ENCODE data around the gene DNAJC13.

The DNAJC13 gene

DNA sequence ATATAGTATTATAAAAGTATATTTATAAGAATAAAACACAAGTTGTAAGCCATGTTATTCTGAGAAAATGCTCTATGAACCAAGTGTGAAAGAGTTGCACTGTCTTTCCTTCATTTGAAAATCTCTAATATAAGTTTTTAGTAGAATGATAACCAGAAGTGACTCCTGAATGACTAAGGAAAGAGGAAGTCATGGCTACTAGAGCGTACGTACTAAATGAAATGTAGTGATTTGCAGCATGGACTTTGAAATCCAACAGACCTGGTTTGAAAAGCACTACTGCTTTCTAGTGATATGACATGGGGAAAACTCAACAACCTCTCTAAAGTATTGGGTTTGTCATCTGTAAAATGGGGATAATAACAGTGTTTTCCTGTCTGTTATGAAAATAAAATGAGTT is 10.3 kb upstream of the DNAJC13 start:
- no peak for DNase-seq

DNA sequence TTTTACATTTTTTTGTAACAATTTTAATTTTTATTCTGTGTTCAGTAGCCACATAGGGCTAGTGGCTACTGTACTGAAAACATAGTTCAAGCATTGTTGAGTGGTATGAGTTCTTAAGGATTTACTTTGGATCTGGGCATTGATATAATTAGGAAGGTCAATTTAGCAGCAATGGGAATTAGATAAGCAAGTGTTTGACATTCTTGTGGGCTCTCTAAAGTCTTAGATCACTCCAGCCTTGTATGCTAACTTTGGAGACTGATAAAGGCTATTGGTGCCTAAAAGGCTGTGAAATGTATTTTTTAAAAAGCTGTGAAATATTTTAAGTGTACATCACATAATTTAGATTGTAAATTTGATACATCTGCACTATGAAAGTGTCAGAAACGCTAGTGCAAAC is 2.5 kb upstream of the DNAJC13 start:
- DNase-seq, result no peak

GRCh38 chr3:132416161-132416560 is 1.1 kb upstream of the DNAJC13 start:
- no peak for DNase-seq

GRCh38 chr3:132417695-132418411 is 551 bp downstream of the DNAJC13 start:
- peak; percentile 22 for DNase-seq

- DNase-seq, result no peak
Measured at GRCh38 chr3:132418916-132419315, 1.6 kb downstream of the DNAJC13 start.

- DNase-seq, result no peak
Measured at GRCh38 chr3:132421832-132422231, 4.5 kb downstream of the DNAJC13 start.

GRCh38 chr3:132422531-132422930 is 5.2 kb downstream of the DNAJC13 start:
- no peak for DNase-seq

- no peak for DNase-seq
Measured at GRCh38 chr3:132432639-132433038, 15.3 kb downstream of the DNAJC13 start.

- no peak for DNase-seq
Measured at GRCh38 chr3:132433121-132433520, 15.8 kb downstream of the DNAJC13 start.

DNA sequence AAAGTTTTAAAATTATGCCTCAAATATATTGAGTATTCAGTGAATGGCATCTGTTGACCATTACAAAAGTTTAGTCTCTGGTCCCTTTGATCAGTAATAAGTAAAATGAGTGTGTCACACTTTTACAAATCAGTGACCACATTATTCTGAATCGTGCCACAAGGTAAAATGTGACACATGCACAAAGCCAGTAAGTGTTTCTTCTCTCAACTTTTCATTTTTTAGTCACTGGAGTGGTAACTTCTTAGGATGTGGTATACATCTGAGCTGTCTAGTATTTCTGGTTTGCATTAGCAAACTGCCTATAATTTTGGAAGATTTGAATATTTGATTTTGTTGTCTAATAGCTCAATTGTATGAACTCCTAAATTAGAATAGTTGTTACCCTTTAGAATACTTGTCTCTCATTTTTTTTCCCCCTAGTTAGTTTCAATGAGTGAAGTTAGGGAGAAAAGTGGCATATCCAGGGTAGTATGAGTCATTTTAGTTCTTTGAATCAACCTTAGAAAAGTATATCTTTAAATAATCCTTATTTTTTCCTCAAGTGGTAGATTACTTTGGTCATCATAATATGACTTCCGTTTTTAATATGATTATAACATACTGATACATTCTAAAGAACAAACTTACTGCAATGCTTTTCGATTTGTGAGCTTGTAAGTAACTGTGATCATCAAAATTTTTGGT is 18.1 kb downstream of the DNAJC13 start:
- no peak for DNase-seq

DNA sequence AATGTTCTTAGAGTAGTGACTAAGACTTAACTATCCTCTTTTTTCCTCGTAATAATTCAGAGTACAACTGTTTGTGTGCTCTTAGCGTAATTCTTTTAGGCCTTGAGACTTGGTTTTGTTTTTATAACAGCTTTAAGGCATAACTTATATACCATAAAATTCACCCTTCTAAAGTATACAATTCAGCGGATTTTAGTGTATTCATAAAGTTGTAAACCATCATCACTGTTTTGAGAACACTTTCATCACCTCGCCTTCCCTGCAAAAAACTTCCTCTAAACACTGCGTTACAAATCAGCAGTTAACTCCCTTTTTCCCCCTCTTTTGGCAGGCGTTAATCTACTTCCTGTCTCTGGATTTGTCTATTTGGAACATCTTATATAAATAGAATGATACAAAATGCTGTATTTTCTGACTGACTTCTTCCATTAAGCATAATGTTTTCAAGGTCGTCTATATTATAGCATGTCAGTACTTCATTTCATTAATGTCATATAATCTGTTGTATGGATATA is 18.7 kb downstream of the DNAJC13 start:
- DNase-seq, result no peak

GRCh38 chr3:132443421-132443820 is 26.1 kb downstream of the DNAJC13 start:
- DNase-seq, result no peak

DNA sequence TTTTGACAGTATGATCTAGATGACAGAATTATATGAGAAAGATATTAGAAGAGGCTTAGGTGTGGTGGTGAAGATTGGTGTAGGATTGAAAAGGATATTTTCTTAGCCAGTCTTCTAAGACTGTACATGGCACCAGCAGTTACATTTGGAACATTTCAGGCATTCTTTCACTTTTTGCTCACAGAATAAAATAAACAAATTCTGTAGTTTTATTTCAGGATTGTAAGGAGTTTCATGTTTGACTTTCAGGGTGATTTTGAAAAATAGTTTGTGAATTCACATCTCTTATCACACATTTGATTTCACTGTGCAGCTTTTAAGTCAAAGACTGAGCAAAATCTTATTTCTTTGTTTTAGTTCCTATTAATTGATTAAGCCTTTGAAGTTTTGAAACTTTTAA is 27.1 kb downstream of the DNAJC13 start:
- no peak for DNase-seq

- no peak for DNase-seq
Measured at GRCh38 chr3:132445817-132446216, 28.5 kb downstream of the DNAJC13 start.

DNA sequence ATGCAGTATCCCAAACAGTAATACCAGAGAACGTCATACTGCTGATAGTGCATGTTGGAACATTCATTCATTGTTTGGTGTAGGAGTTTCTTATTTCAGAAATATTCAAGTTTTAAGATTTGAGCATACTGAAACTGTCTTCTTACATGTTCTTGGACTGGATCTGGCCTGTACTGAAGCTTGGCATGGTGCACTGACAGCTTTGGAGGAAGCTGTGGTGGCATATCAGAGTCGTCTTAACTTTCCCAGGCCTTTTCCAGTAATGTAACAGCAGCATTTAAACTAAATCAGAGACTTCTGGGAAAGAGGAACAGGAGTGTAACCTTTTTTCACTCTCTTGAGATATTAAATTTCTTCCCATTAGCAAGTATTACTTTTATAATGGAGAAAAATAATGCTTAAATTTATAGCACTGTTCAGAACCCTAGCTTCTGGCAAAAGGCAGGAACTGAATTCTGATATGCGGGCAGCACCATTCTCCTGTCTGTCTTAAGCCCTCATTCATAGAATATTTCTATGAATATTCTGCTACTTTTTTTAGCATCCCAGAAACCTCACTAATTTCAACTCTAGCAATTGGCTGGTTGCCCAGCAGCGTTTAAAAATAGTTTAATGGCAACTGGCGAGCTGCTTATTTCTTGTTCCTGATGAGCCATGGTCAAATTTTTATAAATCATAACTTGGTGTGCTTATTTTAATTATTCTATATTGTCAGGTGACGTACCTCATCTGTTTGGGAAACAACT is 31.1 kb downstream of the DNAJC13 start:
- DNase-seq, result no peak

DNA sequence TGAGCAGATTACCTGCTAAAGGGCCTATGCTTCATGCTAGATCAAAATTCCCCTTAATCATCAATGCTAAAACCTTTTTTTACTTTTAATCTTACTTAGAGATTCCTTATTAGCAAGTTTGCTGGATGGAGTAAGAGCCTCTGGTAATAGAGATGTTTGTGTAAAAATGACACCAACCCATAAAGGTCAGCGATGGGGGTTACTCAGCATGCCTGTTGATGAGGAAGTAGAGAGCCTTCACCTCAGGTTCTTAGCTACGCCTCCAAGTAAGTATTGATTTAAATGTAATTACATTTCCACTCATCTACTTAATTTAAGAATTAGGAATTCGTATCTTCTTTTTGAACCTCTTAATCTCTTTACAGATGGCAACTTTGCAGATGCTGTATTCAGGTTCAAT is 38.8 kb downstream of the DNAJC13 start:
- DNase-seq, result no peak

DNA sequence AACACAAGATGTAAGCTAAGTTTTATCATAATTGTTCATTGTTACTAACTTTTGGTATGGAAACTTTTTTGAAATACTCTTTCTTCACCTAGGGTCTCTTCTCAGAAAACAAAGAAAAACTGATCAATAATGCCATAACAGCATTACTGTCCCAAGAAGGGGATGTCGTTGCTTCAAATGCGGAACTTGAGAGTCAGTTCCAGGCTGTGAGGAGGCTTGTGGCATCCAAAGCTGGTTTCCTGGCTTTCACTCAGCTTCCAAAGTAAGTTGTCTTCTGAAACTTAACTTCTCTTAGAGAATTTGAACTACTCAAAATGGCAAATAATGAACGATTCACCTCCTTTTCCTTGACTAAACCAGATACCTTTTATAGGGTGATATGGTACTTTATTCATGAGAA is 39.3 kb downstream of the DNAJC13 start:
- DNase-seq, result no peak

DNA sequence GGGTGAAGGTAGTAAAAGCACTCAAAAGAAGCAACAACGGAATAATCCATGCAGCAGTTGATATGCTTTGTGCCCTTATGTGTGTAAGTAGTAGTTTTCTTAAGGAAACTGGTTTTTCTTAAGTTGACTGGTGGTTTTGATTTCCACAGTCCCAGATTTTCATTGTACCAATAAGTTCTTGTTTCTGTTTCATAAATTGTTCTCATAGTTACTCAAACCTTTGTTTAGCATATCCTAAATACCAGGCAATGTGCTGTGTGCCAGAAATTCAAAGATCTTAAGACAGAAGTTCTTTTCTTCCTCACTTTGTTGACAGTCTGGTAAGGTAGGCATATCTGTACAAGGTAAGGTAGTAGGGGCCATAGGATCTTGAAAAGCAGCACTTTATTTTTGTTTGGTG is 40.0 kb downstream of the DNAJC13 start:
- DNase-seq, result no peak

GRCh38 chr3:132459551-132459950 is 42.2 kb downstream of the DNAJC13 start:
- no peak for DNase-seq

- DNase-seq, result no peak
Measured at GRCh38 chr3:132461544-132461943, 44.2 kb downstream of the DNAJC13 start.

DNA sequence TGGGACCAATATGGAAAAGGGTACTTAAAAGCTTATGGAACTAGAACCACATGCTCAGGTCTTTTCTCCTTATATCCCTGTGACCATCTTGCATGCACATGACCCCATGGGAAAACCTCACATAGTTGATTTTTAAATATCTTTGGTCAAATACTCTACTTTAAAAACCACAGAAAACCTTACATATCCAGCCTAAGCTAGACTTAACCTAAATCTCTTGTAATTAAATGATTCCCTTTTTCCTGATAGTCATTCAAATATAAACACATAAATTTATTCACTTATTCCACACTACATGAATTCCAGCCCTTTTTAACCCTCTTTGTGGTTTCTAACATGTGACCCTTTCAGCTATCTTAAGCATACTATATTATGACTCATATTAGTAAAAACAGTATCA is 46.8 kb downstream of the DNAJC13 start:
- DNase-seq, result no peak

DNA sequence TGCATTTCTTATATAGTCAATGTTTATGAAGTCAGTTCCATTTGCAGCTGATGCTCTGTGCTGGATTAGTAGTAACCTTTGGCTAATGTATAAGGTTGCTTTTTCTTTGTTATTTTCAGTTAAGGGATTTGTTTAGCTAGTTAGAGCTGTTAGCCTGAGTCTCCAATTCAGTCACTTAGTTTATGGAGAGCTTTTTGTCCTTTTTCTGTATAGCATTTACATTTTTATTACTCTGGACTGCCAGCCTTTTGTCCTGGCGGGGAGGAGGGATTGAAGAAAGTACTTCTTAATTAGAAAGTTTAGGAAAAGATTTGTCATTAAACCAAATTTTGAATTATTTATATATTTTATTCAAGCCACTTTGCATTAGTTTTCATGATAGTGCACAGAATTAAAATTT is 52.0 kb downstream of the DNAJC13 start:
- no peak for DNase-seq

GRCh38 chr3:132486099-132486498 is 68.8 kb downstream of the DNAJC13 start:
- DNase-seq, result no peak

GRCh38 chr3:132488151-132488550 is 70.8 kb downstream of the DNAJC13 start:
- DNase-seq, result no peak
